ENCODE results near the gene HERPUD1.

The HERPUD1 gene

DNA sequence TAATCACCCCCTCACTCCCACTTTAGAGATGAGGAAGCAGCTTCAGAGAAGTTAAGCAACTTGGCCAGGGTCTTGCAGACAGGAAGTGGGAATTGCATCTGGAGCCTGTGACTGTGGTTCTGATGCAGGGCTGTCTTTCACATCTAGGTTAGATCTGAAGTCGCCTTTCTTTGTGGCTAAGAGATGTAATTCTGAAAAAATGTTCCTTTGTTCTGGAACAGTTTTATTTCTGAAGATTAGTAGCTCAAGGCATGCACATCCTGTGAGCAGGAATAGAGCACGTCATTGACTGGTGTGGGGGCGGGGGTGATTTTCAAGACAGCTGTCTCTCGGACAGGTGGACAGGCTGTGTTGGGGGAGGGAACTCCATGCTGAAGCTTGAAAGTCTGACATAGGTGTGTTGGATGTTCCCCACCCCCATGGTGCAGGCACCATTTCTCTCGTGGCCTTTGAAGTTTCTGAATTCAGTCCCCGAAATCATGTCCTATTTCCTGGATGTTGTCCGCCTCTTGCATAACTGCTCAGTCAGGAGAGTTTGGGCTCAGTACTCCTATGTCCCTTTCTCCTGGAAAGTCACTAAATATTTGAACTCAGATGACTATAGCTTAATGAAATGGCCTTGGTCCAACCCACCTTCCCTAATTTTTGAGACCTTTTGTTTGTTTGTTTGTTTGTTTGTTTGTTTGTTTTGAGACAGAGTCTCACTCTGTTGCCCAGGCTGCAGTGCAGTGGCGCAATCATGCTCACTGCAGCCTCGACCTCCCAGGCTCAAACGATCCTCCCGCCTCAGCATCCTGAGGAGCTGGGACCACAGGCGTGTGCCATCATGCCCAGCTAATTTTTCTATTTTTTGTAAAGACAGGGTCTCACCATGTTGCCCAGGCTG, 21.0 kb upstream of the HERPUD1 start:
- no peak for TF ChIP-seq CTCF (IDR thresholded peaks at IDR 0.05; ENCODE audit: borderline replicate concordance, insufficient read depth, low read depth, low read length)
- H3K4me3 ChIP-seq (ENCODE audit: low read depth, low read length) = no peak overlapping the region

DNA sequence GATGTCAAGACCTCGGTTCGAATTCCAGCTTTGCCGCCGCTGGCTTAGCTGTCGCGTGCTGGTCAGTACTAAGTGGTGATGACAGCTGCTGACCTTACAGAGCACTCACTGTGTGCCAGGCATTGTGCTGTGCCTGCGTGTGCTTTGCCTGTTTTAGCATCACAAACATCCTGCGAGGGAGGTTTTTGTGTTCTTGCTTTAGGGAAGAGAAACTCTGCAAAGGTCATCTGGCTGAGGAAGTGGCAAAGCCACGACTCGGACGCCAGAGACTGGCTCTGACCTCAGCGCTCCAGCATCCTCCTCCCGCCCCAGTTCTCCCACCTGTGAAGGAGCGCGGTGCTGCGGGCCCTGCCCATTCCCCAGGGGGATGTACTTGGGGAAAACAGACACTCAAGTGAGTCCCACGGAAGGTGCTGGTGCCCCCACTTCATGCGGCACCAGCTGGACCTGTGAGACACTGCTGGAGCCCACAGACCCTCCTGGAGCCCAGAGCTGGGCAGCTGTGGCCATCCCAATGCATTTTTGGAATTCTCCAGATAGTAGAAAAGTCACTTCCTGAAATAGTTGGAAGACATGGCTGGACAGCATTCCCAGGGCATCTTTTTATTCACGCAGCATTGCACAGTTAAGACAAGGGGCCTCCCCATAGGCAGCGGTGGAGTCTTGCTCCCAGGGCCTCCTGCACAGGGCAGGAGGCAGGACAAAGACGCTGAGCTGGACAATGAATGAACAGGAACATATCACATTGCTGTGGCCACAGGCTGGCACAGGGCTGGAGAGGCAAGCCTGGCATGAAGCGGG, 20.0 kb upstream of the HERPUD1 start:
- TF ChIP-seq CTCF (IDR thresholded peaks at IDR 0.05; ENCODE audit: borderline replicate concordance, insufficient read depth, low read depth, low read length) = no peak
- H3K4me3 ChIP-seq (ENCODE audit: low read depth, low read length) = no peak overlapping the region

DNA sequence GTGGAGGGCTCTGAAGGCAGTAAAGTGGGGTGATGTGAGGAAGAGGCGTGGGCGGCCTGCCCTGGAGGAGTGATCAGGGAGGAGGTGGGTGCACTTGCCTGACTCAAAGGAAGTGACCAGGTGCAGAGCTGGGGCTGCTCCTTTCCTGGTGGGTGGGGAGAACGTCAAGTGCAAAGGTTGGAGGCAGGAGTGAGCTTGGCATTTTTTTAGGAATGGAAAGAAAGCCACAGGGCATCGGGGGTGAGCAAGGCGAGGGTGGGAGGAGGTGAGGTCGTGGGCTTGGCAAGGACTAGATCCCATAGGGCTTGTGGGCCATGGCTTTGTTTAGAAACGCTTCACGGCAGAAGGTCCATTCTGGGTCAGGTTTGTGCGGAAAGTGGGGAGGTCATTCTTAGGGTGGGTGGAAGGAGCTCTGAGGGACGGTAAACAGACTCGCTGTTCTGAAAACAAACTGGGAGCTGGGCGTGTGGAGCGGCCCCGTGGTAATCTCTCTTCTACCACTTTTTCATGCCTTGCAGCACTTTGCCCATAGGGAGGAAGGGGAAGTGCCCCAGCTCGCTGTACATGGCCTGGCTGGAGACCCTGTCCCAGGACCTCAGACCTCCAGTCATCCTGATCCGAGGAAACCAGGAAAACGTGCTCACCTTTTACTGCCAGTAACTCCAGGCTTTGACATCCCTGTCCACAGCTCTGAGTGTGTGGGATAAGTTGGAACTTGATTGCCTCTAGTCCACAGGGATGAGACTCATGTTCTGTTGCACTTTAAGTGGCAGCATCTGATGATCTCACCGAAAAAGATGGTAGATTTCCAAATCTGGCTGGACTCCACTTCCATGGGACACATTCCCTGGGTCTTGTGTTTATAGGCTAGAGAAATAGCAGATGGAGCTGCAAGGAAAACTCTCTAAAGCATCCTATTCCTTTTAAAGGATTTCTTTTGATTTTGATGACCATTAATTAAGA, 18.9 kb upstream of the HERPUD1 start:
- no peak overlapping the region for H3K4me3 ChIP-seq (ENCODE audit: low read depth, low read length)
- no peak for TF ChIP-seq CTCF (IDR thresholded peaks at IDR 0.05; ENCODE audit: borderline replicate concordance, insufficient read depth, low read depth, low read length)

DNA sequence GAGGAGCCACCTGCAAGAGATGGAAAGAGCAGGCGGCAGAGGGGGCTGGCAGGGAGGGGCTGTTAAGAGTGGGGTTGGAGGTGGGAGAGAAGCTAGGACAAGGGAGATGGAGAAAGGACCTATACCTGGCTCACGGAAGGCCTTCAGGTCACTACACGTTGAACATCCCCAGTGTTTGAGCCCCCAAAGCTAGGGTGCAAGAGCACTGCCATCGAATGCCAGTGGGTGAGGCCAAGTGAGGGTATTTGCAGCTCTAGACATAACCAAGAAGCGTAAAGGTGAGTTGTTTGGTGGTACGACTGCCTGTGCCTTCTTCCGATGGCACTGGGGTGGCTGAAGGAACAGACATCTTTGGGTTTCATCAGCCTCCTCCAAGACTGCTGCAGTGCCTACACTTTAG, 17.0 kb upstream of the HERPUD1 start:
- TF ChIP-seq CTCF (IDR thresholded peaks at IDR 0.05; ENCODE audit: borderline replicate concordance, insufficient read depth, low read depth, low read length) = no peak
- no peak overlapping the region for H3K4me3 ChIP-seq (ENCODE audit: low read depth, low read length)

DNA sequence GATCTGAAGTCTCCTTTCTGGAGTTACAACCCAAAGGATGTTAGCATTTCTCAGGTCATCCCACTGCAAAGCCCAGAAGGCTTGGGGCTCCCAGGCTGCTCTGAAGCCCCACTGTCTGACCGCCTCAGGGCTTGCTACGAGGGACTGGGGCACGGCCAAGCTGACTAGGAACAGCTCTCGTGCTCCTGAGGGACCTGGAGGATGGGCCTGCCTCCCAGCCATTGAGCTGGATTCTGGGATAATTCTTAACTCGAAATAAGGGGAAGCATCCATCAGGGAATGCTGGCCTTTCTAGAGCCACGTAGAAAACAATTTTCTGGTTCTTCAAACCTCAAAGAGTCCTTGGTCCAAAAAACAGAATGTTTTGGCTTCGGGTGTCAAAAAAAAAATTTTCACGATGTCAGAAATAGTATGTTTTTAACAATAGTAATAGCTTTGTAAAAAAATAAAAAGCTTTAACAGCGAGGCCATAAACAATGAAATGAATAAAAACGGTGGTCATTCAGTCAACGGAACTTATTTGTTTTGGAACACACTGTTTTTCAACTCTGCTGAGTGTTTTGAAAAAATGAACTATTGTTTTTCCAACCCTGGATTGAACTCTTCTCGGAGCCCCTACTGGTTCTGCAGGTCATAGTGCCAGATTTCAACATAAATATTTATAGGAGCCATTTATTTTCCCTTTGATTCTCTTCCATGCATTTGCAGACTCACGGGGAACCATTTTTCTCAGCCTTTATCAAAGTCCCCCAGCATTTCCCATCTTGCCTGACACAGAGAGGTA, 16.4 kb upstream of the HERPUD1 start:
- H3K4me3 ChIP-seq (ENCODE audit: low read depth, low read length) = no peak overlapping the region
- TF ChIP-seq CTCF (IDR thresholded peaks at IDR 0.05; ENCODE audit: borderline replicate concordance, insufficient read depth, low read depth, low read length) = no peak

All from GM12875 (cell line).